ENCODE results near the gene RAB40C. TPM values are rescaled to one million over a fixed set of nuclear protein-coding genes. Genes with fewer than 3 reads are reported as not detected.
A peak's percentile ranks its signal among the peaks of the same experiment; 100 is the strongest.

The RAB40C gene
- polyA plus RNA-seq, 2 of the 4 experiments (the other 2 are of a cell fraction), result 4.4 to 9.7 TPM

GRCh38 chr16:671353-672131, 81.7 kb downstream of the RAB40C start:
- no peaks in the 10 kb centered on the region for H3K9me3 ChIP-seq
- TF ChIP-seq EP300 (IDR thresholded peaks at IDR 0.05) (no peak), EHF (CRISPR knock-in tag; IDR thresholded peaks at IDR 0.05) (no peak), MAFK (IDR thresholded peaks at IDR 0.05; ENCODE audit: partially characterized antibody) (no peak), ZNF302 (CRISPR knock-in tag; IDR thresholded peaks at IDR 0.05) (no peak), HOXB13 (CRISPR knock-in tag; IDR thresholded peaks at IDR 0.05; ENCODE audit: low read depth) (no peak), MYC (IDR thresholded peaks at IDR 0.05; ENCODE audit: borderline replicate concordance, low read length) (no peak), HDAC2 (IDR thresholded peaks at IDR 0.05) (no peak), E2F6 (IDR thresholded peaks at IDR 0.05; ENCODE audit: borderline replicate concordance, low read depth) (no peak), MAX (IDR thresholded peaks at IDR 0.05) (no peak), NR3C1 (IDR thresholded peaks at IDR 0.05) (no peak), SREBF2 (IDR thresholded peaks at IDR 0.05) (no peak), TP53 (CRISPR knock-in tag; IDR thresholded peaks at IDR 0.05) (no peak), FOSL2 (IDR thresholded peaks at IDR 0.05) (no peak), FOSL2 (CRISPR knock-in tag; IDR thresholded peaks at IDR 0.05) (no peak), POLR2AphosphoS2 (conservative IDR thresholded peaks at IDR 0.05; ENCODE audit: low read length) (no peak), RAD21 (conservative IDR thresholded peaks at IDR 0.05 in 1 of 2, IDR thresholded peaks at IDR 0.05 in 1 of 2) (no peak), BHLHE40 (IDR thresholded peaks at IDR 0.05; ENCODE audit: low read depth, low read length) (no peak), EHMT2 (IDR thresholded peaks at IDR 0.05; ENCODE audit: low read depth) (no peak), USF2 (IDR thresholded peaks at IDR 0.05) (no peak)
- FAIRE-seq, result no peak
- ATAC-seq, result no peak
- WGBS (ENCODE audit: missing lambda C conversion rate), result 92% methylated on average over 25 of the region's 40 CpGs
- CTCF ChIA-PET, result interaction anchor here (0.6 to 2.3 kb wide), 7 partner anchors 11 to 1469 kb away, joined by 3 to 8 read pairs (median 3); partner anchors contain the start of gene PIGQ
- H3K4me2 ChIP-seq, result no peak overlapping the region
- peaks cover 28% of the 10 kb centered on the region for H3K4me1 ChIP-seq
- no peak overlapping the region for H3K27ac ChIP-seq
- DNase-seq (ENCODE audit: low read depth in 1 of 2, low spot score in 1 of 2), result no peak
- POLR2A ChIA-PET, result no interaction called here
- no peak overlapping the region for H3K4me3 ChIP-seq

GRCh38 chr16:672371-672770, 82.5 kb downstream of the RAB40C start:
- ChIA-PET CTCF (interaction anchor here (1.0 to 2.3 kb wide), 2 partner anchors 11 to 14 kb away, joined by 3 to 8 read pairs; no protein-coding TSS in a partner anchor), POLR2A (no interaction called here)
- WGBS (ENCODE audit: missing lambda C conversion rate), result 96% methylated on average over 16 of the region's 19 CpGs
- no peak for ATAC-seq
- no peak overlapping the region for H3K4me2 ChIP-seq
- FAIRE-seq, result no peak
- no peak overlapping the region for H3K4me3 ChIP-seq
- TF ChIP-seq ELK1 (IDR thresholded peaks at IDR 0.05; ENCODE audit: low read depth, low read length) (no peak), HOXB13 (CRISPR knock-in tag; IDR thresholded peaks at IDR 0.05; ENCODE audit: low read depth) (no peak), ZFP36 (IDR thresholded peaks at IDR 0.05; ENCODE audit: borderline replicate concordance, partially characterized antibody) (no peak)
- H3K9me3 ChIP-seq, result no peaks in the 10 kb centered on the region
- no peak for DNase-seq (ENCODE audit: low read depth in 1 of 2, low spot score in 1 of 2)
- H3K27ac ChIP-seq, result no peak overlapping the region
- peaks cover 27% of the 10 kb centered on the region for H3K4me1 ChIP-seq

- H3K9me3 ChIP-seq, result no peaks in the 10 kb centered on the region
- no peak for FAIRE-seq
- DNase-seq (ENCODE audit: low read depth in 1 of 2, low spot score in 1 of 2), result no peak
- peaks cover 23% of the 10 kb centered on the region for H3K4me1 ChIP-seq
- H3K27ac ChIP-seq, result peak overlapping the region in 1 of 2 experiments; percentile 58; a peak in 3 of 6 replicates
- ChIA-PET CTCF (interaction anchor here (1.1 to 1.4 kb wide), 3 partner anchors 12 to 19 kb away, joined by 3 to 10 read pairs (median 4); no protein-coding TSS in a partner anchor), POLR2A (no interaction called here)
- no peak overlapping the region for H3K4me3 ChIP-seq
- ATAC-seq, result no peak
- no peak overlapping the region for H3K4me2 ChIP-seq
- WGBS (ENCODE audit: missing lambda C conversion rate), result 88% methylated on average over 21 of the region's 21 CpGs
- TF ChIP-seq EHMT2 (IDR thresholded peaks at IDR 0.05; ENCODE audit: low read depth) (no peak), ESRRA (IDR thresholded peaks at IDR 0.05; ENCODE audit: borderline replicate concordance, low read length) (no peak), KDM1A (IDR thresholded peaks at IDR 0.05; ENCODE audit: low read depth) (no peak), PHF8 (IDR thresholded peaks at IDR 0.05; ENCODE audit: borderline replicate concordance, low read depth) (no peak), ZSCAN20 (CRISPR knock-in tag; IDR thresholded peaks at IDR 0.05) (no peak), POLR2A (IDR thresholded peaks at IDR 0.05; ENCODE audit: low read length) (no peak), SMC3 (IDR thresholded peaks at IDR 0.05) (no peak), REST (IDR thresholded peaks at IDR 0.05) (no peak), ZNF302 (CRISPR knock-in tag; IDR thresholded peaks at IDR 0.05) (no peak), HOXA7 (CRISPR knock-in tag; IDR thresholded peaks at IDR 0.05) (no peak), HDAC2 (IDR thresholded peaks at IDR 0.05) (no peak)
These were observed 83.0 kb downstream of the RAB40C start for GRCh38 chr16:672851-673250.

All from A549 (cell line).